Smooth muscle cell of the brain vasculature (primary cell): ENCODE data around the gene RABL6.
"Not testable (repeated sequence)": the region's sequence is repeated elsewhere in the genome, so short reads cannot be mapped to it uniquely, and the experiment has no call there.

ENCODE experiments used
- DNase-seq: peaks from one replicate; pipeline ENCODE4 v3.0.0-alpha.2; 2012; ENCODE audit warnings: low read depth, low spot score

Gene RABL6

GRCh38 chr9:136795000-136795348 is 12.8 kb upstream of the RABL6 start:
- no peak for DNase-seq

GRCh38 chr9:136796238-136796774 is 11.4 kb upstream of the RABL6 start, which contains the start of gene CCDC183:
TSS of gene CCDC183 (plus strand) at chr9:136796338. CDS start at chr9:136796398, 60 bp downstream.
- DNase-seq: no peak

- DNase-seq: not testable (repeated sequence)
Measured at GRCh38 chr9:136796775-136797347, 10.9 kb upstream of the RABL6 start.

GRCh38 chr9:136798708-136799078 is 9.1 kb upstream of the RABL6 start:
- DNase-seq: no peak

- no peak for DNase-seq
Measured at GRCh38 chr9:136799079-136799853, 8.5 kb upstream of the RABL6 start.

- no peak for DNase-seq
Measured at GRCh38 chr9:136799854-136800657, 7.7 kb upstream of the RABL6 start.

- DNase-seq: no peak
Measured at GRCh38 chr9:136802321-136802720, 5.4 kb upstream of the RABL6 start.

GRCh38 chr9:136803009-136803550 is 4.7 kb upstream of the RABL6 start:
- not testable (repeated sequence) for DNase-seq

- no peak for DNase-seq
Measured at GRCh38 chr9:136803551-136804508, 3.9 kb upstream of the RABL6 start.

- DNase-seq: no peak
Measured at GRCh38 chr9:136804509-136805206, 3.1 kb upstream of the RABL6 start.

- no peak for DNase-seq
Measured at GRCh38 chr9:136805207-136805740, 2.5 kb upstream of the RABL6 start.

GRCh38 chr9:136806067-136806466 is 1.7 kb upstream of the RABL6 start:
- DNase-seq: no peak

GRCh38 chr9:136806631-136807201 is 1.0 kb upstream of the RABL6 start:
- no peak for DNase-seq

GRCh38 chr9:136808075-136808805 is 492 bp downstream of the RABL6 start:
- no peak for DNase-seq

- DNase-seq: no peak
Measured at GRCh38 chr9:136808806-136809158, 1.0 kb downstream of the RABL6 start.

GRCh38 chr9:136814725-136815421 is 7.1 kb downstream of the RABL6 start:
- DNase-seq: no peak

- no peak for DNase-seq
Measured at GRCh38 chr9:136815422-136815782, 7.7 kb downstream of the RABL6 start.
